Measurements from ENCODE around the gene NEDD9.

The NEDD9 gene

DNA sequence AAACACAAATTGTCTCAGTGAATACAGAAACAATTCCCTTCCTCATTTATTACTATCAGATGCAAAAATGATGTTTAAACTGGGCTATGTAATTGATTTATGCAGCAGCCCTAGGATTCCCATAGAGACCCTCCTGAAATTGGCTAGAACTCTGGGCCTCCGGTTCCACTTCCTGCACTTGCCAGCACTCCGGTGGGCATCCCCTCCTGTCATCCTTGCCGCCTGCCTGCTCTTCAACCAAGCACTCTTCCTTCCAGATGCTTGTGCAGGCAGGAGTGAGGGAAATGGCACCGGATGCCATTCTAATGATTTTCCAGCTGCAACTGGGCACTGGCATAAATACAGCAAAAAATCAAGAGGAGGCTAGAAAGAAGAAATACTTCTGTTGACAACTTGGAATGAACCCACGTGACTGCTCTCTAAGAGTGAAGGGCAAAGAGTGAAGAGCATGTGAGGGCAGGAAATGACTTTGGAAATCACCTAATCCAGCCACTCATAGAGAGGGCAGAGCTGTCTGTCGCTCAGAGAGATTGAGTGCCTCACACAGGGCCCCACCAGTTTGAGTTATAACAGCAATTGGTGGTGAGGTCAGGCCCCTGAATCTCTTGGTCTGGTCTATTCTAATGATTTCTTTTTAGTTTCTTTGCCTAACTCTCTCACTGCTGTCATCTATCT lies 3.7 kb upstream of the NEDD9 start:
- DNase-seq (ENCODE audit: low read depth, low spot score), result no peak

- DNase-seq (ENCODE audit: low read depth, low spot score), result no peak
Measured at GRCh38 chr6:11235062-11235461, 2.6 kb upstream of the NEDD9 start.

DNA sequence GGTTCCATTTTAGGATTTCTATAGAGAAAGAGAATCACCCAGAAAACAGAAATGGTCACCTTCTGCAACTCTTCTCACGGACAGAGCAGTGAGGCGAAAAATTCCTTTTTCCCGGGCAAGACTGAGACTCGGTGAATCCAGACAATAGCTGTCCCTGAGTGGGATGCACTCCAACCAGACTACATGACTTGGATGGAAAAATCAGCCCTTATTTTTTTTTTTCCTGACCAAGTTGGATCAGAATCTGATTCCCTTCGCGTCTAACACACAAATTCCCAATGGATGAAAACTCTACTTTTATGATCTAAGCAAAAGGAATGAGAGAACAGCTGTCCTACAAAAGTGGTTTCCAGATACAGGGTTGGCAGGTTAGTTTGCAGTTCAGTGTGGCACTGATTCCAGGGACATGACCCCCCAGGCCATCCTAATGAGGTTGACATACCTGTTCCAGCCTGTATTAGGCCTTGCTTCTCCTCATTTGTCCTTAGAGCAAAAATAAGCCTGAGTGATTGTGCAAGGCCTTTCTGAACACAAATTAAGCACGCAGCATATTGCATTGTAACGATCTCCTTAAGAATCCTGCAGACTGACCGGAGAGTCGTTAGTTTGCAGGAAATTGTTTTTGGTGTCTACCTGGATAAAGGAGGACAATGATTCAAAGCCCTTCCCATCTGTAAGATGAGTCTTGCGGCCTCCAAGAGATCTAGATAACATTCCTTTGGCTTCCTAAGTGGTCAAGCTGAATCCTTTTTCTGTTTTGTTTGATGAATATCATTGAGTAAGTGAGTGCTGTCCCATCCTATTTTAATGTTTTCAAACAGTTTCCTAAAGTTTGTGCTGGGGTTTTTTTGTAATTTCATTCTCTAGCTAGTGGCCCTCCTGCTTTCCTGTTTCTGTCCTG lies 1.5 kb upstream of the NEDD9 start:
- DNase-seq (ENCODE audit: low read depth, low spot score), result no peak

GRCh38 chr6:11232770-11233626 lies 530 bp upstream of the NEDD9 start:
- DNase-seq (ENCODE audit: low read depth, low spot score), result no peak

DNA sequence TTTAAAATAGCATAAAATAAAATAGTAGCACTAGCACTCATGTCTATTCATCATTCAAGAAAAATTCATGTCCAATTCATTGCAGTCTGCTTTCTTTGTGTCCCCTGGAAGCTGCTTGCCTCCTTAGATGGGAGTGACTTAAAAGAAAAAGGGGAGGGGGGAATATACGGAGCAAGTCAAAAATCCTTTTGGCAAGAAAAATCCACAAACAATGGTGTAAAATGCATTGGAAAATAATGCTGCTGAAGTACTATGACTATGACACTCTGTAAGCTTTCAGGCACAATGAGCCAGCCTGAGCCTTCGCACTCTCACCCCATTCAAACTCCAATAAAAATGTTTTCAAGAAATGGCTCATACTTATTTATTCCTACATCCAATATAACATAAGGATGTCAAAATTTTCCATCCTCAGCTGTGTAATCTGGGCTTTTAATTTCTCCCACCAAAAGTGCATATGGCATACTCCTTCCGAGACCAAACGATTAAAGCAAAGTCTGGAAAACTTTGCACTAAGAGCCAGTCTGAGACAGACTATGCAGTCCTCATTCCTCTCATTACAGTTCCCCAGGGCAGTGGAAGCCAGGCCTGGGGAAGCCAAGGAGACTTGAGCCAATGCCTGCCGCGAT lies 790 bp downstream of the NEDD9 start:
- no peak for DNase-seq (ENCODE audit: low read depth, low spot score)

DNA sequence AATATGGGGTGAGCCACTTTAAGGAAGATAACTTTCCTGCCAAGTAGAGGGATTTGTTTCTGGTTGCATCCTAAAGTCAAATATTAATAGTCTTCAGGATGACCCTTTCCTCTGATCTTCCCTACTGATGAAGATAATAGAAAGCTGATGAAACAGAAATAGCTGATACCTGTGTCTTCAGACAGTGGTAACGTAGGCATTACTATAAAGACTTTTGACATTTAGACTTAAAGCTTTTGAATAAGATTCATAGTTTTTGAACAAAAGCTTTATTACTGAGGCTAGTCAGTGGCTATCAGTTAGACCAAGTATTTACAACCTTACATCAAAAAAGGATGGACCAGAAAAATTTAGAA lies 1.4 kb downstream of the NEDD9 start:
- DNase-seq (ENCODE audit: low read depth, low spot score), result no peak

GRCh38 chr6:11230158-11231107 lies 2.0 kb downstream of the NEDD9 start:
- no peak for DNase-seq (ENCODE audit: low read depth, low spot score)

DNA sequence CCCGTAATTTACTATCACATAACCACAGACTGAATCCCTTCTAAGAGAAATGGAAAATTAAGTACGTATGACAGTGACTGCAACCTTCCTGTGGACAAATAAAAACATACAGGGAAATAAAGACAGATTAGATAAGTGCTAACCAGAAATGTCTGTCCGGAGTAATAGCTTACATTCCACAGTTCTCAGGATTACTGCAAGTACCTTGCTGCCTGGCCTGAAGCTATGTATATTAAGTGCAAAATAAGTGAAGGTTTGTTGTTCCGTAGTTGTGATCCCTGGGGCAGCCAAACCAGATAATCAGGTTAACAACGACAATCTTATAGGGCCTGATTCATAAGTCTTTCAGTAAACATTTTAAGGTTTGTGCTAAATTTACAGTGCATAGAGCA lies 2.8 kb downstream of the NEDD9 start:
- DNase-seq (ENCODE audit: low read depth, low spot score), result no peak

GRCh38 chr6:11228935-11229654 lies 3.4 kb downstream of the NEDD9 start:
- no peak for DNase-seq (ENCODE audit: low read depth, low spot score)

- DNase-seq (ENCODE audit: low read depth, low spot score), result no peak
Measured at GRCh38 chr6:11227698-11228097, 4.8 kb downstream of the NEDD9 start.

DNA sequence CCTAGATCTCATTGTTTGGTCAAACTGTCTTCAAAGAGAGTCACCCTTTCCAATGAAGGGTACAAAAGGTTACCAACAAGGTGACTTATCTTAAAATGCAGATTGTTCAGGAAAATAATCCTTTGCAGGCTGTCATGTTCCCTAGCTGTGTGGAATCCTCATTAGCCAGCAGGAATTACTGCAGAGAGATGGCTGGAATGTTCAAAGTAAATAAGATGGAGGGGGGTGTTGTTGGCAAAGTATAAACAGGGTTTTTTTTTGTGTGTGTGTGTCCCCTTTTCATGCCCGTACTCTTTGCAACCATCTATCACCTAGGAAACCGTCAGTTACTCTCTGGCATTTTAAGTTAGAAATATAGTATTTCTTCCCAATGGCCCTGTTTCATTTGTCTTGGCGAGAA lies 6.5 kb downstream of the NEDD9 start:
- DNase-seq (ENCODE audit: low read depth, low spot score), result no peak

DNA sequence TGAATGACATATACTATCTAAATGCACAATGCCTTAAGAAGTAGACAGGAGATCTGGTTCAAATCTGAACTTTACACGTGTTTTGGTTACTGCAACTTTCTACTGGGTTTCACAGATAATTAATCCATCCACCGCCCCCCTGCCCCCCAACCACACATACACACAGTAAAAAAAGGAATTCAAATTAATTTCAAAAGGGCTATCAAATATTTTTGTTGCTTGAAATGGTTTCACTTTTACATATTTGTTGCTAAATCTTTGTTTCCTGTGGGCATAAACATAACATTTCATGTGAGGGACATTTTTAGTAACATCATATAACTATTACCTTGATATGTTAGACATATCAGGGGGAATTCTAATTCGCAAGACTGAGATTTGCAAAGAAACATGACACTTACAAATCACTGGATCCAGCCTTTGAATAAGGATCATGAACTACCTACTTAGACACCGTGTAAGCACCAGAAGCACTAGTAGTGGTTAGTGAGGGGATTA lies 7.5 kb downstream of the NEDD9 start:
- DNase-seq (ENCODE audit: low read depth, low spot score), result no peak

GRCh38 chr6:11224252-11224965 lies 8.1 kb downstream of the NEDD9 start:
- DNase-seq (ENCODE audit: low read depth, low spot score), result no peak

GRCh38 chr6:11223286-11223864 lies 9.1 kb downstream of the NEDD9 start:
- DNase-seq (ENCODE audit: low read depth, low spot score), result no peak

GRCh38 chr6:11222385-11223277 lies 9.8 kb downstream of the NEDD9 start:
- no peak for DNase-seq (ENCODE audit: low read depth, low spot score)

GRCh38 chr6:11221623-11222384 lies 10.7 kb downstream of the NEDD9 start:
- DNase-seq (ENCODE audit: low read depth, low spot score), result no peak

GRCh38 chr6:11219400-11219834 lies 13.1 kb downstream of the NEDD9 start:
- no peak for DNase-seq (ENCODE audit: low read depth, low spot score)

All from activated CD4-positive, CD25-positive, alpha-beta regulatory T cell treated with anti-CD3 and anti-CD28 coated beads, Interleukin-2, amount 50 U/mL, for 16 hours (primary cell).